ENCODE measurements around the gene STK11.

DNA sequence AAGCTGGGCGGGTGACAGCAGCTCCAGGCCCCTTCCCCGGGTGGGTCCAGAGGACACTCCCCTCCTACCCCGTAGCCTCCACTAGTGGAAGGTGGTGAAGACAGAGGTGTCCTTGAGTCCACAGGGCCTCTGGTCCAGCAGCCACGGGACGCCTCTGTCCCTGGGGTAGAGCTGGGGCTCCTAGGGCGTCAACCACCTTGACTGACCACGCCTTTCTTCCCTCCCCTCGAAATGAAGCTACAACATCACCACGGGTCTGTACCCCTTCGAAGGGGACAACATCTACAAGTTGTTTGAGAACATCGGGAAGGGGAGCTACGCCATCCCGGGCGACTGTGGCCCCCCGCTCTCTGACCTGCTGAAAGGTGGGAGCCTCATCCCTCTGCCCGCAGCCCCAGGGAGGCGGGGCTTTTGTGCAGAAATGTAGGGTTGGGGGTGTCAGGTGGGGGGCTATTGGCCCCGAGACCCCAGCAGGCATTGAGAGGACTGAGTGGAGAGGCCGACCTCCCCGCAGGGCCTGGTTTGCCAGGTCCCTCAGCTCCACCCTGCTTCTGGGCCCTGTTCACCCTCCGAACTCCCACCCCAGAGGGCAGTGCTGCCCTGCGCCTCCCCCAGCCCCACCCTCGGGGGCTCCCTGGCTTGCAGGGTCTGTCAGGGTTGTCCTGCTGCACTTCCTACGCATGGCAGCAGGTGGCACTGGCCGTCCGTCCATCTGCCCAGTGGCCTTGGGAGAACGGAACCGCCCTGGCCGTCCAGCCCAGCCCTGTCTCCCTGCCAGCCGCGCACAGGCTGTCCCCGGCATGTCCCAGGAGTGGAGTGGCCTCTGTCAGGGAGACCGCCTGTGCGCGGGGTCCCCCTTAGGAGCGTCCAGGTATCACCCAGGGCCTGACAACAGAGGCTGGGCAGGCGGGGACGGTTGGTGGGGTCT, 15.7 kb downstream of the STK11 start:
- TF ChIP-seq, protein P1, sequence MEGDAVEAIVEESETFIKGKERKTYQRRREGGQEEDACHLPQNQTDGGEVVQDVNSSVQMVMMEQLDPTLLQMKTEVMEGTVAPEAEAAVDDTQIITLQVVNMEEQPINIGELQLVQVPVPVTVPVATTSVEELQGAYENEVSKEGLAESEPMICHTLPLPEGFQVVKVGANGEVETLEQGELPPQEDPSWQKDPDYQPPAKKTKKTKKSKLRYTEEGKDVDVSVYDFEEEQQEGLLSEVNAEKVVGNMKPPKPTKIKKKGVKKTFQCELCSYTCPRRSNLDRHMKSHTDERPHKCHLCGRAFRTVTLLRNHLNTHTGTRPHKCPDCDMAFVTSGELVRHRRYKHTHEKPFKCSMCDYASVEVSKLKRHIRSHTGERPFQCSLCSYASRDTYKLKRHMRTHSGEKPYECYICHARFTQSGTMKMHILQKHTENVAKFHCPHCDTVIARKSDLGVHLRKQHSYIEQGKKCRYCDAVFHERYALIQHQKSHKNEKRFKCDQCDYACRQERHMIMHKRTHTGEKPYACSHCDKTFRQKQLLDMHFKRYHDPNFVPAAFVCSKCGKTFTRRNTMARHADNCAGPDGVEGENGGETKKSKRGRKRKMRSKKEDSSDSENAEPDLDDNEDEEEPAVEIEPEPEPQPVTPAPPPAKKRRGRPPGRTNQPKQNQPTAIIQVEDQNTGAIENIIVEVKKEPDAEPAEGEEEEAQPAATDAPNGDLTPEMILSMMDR (IDR thresholded peaks at IDR 0.05): peak; percentile 67
- no peak for TF ChIP-seq ZFX (IDR thresholded peaks at IDR 0.05; ENCODE audit: borderline replicate concordance)

Data from 22Rv1 (cell line).